GM19043 (cell line): ENCODE data around the gene PITX2.

ENCODE experiments used
- ATAC-seq: cut with Tn5 transposase; IDR thresholded peaks from one replicate; pipeline ENCODE4 v1.9.1; 2021; ENCODE audit warnings: low read depth; ENCODE audit not compliant: unreplicated experiment

PITX2 gene

GRCh38 chr4:110622841-110623717, at the start of gene PITX2:
Gene PITX2 (minus strand): TSS chr4:110623077. CDS start chr4:110622460, 617 bp downstream.
- ATAC-seq, result peak; percentile 86

DNA sequence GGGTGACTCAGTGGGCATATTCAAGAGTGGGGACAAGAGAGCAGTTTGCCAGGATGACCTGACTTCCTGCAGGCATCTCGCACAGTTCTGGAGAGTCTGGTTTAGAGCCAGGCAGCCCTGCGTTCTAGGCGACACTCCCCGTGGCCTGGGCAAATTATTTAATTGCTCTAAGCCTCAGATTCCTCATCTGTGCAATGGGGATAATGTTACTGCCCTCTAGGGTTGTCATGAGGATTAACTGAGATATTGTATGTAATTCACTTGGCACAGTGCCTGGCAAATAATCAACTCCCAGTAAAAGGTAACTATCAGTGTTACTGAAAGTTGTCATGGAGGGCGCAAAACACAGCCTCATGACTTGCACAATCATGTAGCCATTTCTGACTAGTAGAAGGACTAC, 48.8 kb upstream of the PITX2 start:
- ATAC-seq, result no peak

- no peak for ATAC-seq
Observed at GRCh38 chr4:110669663-110670062, 46.8 kb upstream of the PITX2 start.

- no peak for ATAC-seq
Observed at GRCh38 chr4:110668463-110669235, 45.8 kb upstream of the PITX2 start.

DNA sequence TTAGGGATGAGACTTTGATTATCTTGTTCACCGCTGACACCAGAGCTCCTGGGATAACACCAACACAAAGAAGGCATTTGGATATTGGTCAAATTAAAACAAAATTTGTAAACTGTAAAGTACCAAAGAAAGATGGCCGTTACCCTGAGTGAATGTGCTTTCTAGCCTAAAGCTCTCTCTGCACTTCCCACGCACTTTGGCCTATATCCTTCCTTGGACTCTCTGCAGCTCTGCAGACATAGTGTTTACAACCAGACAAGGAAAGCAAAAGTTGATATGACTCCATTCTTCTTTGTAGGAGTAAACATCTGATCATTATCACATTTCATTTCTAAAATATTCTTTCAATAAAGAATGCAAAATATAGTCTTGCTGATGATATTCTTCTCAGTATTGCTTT, 44.8 kb upstream of the PITX2 start:
- no peak for ATAC-seq

- no peak for ATAC-seq
Observed at GRCh38 chr4:110666030-110666429, 43.2 kb upstream of the PITX2 start.

DNA sequence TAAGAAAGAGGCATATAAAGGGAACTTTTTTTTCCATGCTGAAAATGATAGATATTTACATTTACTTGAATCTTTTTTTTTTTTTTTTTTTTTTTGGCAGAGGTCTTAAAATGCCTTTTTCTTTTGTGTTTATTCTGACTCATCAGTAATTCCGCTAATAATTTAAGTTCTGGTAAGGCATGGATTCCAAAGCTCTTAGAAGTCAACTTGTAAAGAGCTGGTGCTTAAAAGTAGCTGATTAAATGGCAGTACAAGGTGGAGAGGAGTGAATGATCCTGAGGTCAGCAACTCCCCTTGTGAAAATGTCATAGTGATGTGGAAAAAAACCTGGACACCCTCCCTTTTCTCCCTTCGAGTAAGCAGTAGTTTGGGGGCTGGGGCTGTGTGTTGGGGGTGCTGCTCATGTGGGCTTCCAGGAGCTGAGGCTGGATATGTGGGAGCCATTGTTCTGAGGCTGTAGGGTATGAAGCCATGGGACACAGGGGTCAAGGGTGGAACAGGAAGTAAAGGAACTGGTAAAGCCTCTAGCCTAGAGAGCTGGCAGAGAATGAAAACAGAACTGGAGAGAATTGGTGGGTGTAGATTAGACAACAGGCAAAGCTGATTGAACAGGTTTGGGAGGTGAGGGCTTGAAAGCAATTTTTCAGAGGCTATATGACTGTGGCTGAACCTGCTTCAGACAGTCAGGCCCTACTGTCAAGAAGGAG, 41.0 kb upstream of the PITX2 start:
- ATAC-seq, result no peak

- no peak for ATAC-seq
Observed at GRCh38 chr4:110663206-110663605, 40.3 kb upstream of the PITX2 start.

DNA sequence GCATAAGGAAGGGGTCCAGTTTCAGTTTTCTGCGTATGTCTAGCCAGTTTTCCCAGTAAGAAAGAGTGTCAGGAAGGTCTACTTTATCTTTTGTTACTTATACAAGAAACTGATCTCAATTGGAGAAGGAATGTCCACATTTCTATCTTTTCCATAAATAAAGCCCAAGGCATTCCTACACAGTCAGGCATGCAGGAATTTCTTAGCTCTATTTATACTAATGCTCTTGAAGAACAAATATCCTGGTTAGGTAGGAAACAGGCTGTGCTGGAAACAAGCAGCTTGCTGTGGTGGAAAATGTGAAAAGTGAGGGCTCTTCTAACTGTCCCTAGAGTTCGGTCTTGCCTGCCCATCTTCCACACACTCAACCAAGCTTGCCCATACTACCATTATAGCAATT, 37.9 kb upstream of the PITX2 start:
- ATAC-seq, result no peak

GRCh38 chr4:110654254-110654635, 31.4 kb upstream of the PITX2 start:
- no peak for ATAC-seq

GRCh38 chr4:110653321-110654253, 30.7 kb upstream of the PITX2 start:
- ATAC-seq, result no peak

- ATAC-seq, result no peak
Observed at GRCh38 chr4:110644008-110644407, 21.1 kb upstream of the PITX2 start.

DNA sequence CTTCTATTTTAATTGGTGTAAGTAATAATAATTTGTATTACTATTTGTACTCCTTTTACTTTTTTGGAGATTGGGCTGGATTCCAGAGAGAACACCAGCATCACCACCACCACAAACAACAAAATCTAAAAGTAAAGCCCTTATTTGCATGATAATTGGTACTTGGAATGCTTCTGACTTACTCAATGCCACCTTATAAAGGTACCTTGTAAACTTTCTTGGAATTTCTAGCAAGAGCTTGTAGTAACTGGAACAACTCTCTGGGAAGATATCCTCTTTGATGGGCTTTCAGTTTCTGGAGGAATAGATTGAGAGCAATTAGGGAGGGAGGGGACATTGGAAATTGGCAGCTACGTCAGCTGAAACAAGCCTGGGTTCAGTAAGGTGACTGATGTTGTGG, 20.2 kb upstream of the PITX2 start:
- no peak for ATAC-seq

DNA sequence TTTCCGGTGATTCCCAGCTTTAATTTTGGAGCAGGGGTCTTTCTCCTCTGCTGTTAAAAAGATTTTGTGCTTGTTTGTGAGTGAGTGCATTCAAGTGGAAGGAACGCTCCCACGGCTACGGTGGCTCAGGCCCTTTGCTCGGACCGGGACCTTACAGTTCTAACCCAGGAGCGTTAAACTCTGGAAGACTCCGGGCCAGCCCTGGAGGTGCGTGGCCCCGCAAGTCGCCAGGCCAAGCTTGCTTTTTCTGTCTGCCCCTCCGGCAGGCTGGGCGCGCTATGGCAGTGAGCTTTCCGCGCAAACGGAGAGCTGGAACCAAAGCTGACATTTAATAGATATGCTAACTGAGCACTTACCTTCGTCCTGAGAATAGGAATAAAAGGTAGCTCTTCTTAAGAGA, 18.3 kb upstream of the PITX2 start:
- ATAC-seq, result no peak

DNA sequence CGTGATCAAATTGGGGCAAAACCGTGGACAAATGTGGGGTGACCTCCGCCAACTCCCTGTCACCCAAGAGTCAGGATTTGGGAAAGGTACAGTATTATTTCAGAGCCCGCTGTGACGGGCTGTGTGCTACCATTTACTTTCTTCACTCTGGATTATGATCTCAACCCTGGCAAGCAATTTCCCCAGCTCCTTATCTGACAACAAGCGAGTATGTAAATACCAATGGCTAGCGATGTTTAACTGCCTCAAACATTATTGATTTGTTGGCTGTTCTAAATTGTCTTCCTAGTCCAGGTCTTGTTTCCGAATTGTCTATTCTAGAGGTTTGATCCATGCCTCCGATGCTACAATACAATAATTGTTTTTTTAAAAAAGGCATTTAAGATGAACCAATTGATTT, 17.7 kb upstream of the PITX2 start:
- no peak for ATAC-seq

DNA sequence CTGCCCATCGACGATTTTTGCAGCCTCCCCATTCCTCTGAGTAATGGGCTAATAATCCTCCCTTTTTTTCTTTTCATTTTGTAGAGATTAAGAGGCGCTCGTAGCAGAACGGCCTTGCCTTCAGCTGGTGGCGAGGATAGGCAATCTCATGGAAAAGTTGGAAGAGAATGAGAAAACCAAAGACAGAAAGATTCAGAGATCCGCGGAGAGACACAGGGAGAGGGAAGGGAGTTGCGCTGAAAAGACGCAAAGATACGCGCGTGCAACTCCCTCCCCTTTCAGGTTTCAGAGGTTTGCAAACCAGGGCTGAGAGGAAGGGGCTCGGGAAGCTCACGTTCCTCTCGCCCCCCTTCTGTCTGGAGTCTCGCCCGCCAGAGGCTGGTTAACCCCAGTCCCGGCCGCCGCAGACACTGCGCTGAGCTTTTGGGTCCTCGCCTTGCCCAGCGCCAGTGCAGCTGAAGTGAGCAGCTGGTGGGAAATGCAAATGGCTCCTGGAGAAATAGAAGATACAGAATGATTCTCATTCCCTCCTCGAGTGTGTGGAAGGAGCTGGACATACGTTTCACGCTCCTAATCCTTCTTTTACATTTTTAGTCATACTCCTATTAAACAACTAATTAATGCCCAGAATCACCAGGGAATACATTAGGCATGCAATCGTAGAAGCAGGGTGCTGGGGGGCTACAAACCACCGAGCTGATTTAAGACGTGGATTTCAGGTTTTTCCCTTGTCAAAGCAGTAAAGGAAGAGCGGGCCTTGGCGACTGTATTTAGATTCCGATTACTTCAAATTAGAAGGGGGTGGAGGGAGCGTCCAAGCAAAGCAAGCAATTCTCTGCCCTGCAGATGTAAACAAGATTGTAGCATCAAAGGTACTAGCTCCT, 16.6 kb upstream of the PITX2 start:
- no peak for ATAC-seq

DNA sequence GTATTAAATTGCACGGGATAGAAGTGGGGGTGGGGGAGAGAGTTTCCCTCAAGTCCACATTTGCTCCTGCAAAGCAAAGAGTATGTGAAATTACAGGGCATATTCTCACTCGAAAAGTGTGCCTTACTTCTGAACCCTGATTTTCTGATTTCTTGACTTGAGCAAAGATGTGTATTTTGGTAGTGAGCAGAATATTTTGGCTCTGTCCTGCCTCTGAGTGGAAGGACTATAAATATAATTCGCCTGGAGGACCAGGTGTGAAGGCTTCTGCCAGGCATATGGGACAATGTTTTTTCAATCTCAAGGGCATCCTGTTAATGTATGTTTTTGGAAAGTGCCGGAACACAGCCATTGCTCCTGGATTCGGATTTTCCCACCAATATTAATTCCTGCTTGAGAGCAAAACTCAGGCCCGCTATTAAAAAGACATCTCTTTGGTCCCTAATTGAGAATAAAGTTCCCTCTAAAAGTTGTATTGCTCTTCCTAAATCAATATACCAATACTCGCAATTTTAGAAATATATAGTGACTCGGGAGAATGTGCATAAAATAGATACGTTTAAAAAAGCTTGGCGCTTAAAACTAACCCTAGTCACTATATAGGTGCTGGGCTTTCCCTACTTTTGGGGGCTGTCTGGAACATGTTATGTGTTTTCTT, 15.3 kb upstream of the PITX2 start:
- no peak for ATAC-seq

DNA sequence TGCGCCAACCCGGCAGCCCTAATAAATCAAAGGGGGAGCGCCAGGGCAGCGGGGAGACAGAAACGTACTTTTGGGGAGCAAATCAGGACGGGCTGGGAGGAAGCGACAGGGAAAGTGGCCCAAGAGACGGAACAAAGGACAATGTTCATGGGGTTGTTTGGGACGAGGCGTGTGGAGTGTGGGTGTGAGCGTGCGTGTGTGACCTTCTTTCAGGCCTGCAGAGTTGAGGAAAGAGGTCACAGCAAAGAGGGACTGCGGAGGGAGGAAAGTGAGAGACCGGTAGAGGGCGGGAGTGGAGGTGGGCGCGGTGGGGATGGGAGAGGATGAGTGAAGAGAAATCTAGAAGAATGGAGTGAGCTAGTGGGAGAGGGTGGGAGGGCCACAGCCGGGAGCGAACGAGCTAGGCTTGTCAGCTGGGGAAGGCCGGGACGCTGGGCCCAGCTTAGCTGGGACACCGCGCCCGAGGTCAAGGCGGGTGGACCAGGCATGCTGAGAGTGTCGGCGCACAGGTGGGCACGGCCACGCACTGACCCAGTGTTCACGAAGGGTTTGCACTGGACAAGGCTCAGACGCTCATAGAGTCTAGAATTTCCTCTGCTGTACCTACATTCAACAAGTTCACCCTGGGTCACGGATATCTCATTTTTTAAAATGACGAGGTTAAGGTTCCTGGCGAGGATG, 14.7 kb upstream of the PITX2 start:
- ATAC-seq, result no peak
